Medulla oblongata (tissue), 1 donor: Measurements from ENCODE around the gene NTN1.
"Not testable (repeated sequence)": the region's sequence is repeated elsewhere in the genome, so short reads cannot be mapped to it uniquely, and the experiment has no call there.

Experiments
- DNase-seq: peaks from one replicate; pipeline ENCODE4 v3.0.0-alpha.2; 2015; ENCODE audit errors: extremely low spot score

Gene NTN1

GRCh38 chr17:9021158-9021991 is at the start of gene NTN1:
NTN1 (plus strand) TSS chr17:9021510; CDS start chr17:9022374, 864 bp downstream.
- peak; percentile 46 for DNase-seq

GRCh38 chr17:8975091-8975725 is 46.1 kb upstream of the NTN1 start:
- no peak for DNase-seq

- no peak for DNase-seq
These were observed 44.7 kb upstream of the NTN1 start for GRCh38 chr17:8976638-8977037.

- no peak for DNase-seq
These were observed 41.6 kb upstream of the NTN1 start for GRCh38 chr17:8979715-8980114.

GRCh38 chr17:8981443-8981842 is 39.9 kb upstream of the NTN1 start:
- DNase-seq = no peak

GRCh38 chr17:8984225-8984624 is 37.1 kb upstream of the NTN1 start:
- not testable (repeated sequence) for DNase-seq

- no peak for DNase-seq
These were observed 36.1 kb upstream of the NTN1 start for GRCh38 chr17:8985054-8985701.

GRCh38 chr17:8986295-8986694 is 35.0 kb upstream of the NTN1 start:
- DNase-seq = no peak

GRCh38 chr17:8988263-8988935 is 32.9 kb upstream of the NTN1 start:
- not testable (repeated sequence) for DNase-seq

- DNase-seq = peak; percentile 82
These were observed 29.6 kb upstream of the NTN1 start for GRCh38 chr17:8991514-8992285.

GRCh38 chr17:8994319-8994718 is 27.0 kb upstream of the NTN1 start:
- DNase-seq = no peak

- DNase-seq = no peak
These were observed 25.6 kb upstream of the NTN1 start for GRCh38 chr17:8995711-8996110.

- peak; percentile 58 for DNase-seq
These were observed 23.2 kb upstream of the NTN1 start for GRCh38 chr17:8997994-8998628.

GRCh38 chr17:9001559-9001958 is 19.8 kb upstream of the NTN1 start:
- DNase-seq = no peak

- no peak for DNase-seq
These were observed 19.1 kb upstream of the NTN1 start for GRCh38 chr17:9002227-9002605.

- DNase-seq = no peak
These were observed 18.5 kb upstream of the NTN1 start for GRCh38 chr17:9002606-9003354.

GRCh38 chr17:9003355-9004131 is 17.8 kb upstream of the NTN1 start:
- DNase-seq = no peak

- DNase-seq = no peak
These were observed 17.0 kb upstream of the NTN1 start for GRCh38 chr17:9004132-9004960.

- no peak for DNase-seq
These were observed 16.4 kb upstream of the NTN1 start for GRCh38 chr17:9004961-9005285.
